Thyroid gland (tissue), 4 donors: Measurements from ENCODE around the gene SVOPL. TPM values are rescaled to one million over a fixed set of nuclear protein-coding genes. Genes with fewer than 3 reads are reported as not detected.

Experiments used
- DNase-seq, 2 donors: peaks; one replicate each; pipeline ENCODE4 v3.0.0-alpha.2; 2019
- H3K27ac ChIP-seq, 3 donors: fragments of 200-600 bp; sonication (generic); 1 replicate in 2 of 3; 2 replicates in 1 of 3; pipeline ENCODE4 v1.5.1; 2016 to 2019; ENCODE audit warnings: mild to moderate bottlenecking in 1 of 3, moderate library complexity in 1 of 3
- H3K27me3 ChIP-seq: fragments of 200-600 bp; sonication (generic); one replicate; pipeline ENCODE4 v1.5.1; 2019
- H3K36me3 ChIP-seq, 2 donors: fragments of 200-600 bp; sonication (generic); one replicate each; pipeline ENCODE4 v1.5.1; 2016 to 2019
- H3K4me1 ChIP-seq, 2 donors: fragments of 200-600 bp; sonication (generic); one replicate each; pipeline ENCODE4 v1.5.1; 2017 to 2019
- H3K4me3 ChIP-seq, 3 donors: fragments of 200-600 bp; sonication (generic); replicated peaks in 1 of 3; 1 replicate in 2 of 3; 2 replicates in 1 of 3; pipeline ENCODE4 v1.5.1; 2016; ENCODE audit warnings: mild to moderate bottlenecking in 1 of 3
- H3K9me3 ChIP-seq: fragments of 200-600 bp; sonication (generic); one replicate; pipeline ENCODE4 v1.5.1; 2017
- CTCF ChIP-seq, 6 experiments: fragments of 200-600 bp in 3 of 6; fragments of 450-650 bp in 3 of 6; sonication (generic) in 3 of 6; IDR thresholded peaks; one replicate each; pipeline ENCODE4 v1.5.1; 2016 to 2019; ENCODE audit warnings: antibody characterized with exemption in 6 of 6, mild to moderate bottlenecking in 2 of 6, inconsistent platforms in 1 of 6, moderate library complexity in 1 of 6
- POLR2A ChIP-seq, 2 donors: fragments of 450-650 bp; IDR thresholded peaks; one replicate each; pipeline ENCODE4 v1.6.1; 2017; ENCODE audit warnings: antibody characterized with exemption in 2 of 2, mild to moderate bottlenecking in 2 of 2, moderate library complexity in 1 of 2
- WGBS, 2 donors: methylation state at CpG; one replicate each; pipeline ENCODE4 v1.1.5; 2017; 5-methylcytosine and 5-hydroxymethylcytosine counted together
- intact Hi-C: fragments of 100-400 bp; cut with DNase I; formaldehyde crosslinking; loops from one replicate; pipeline ENCODE4 v1.15.1; 2023
- total RNA-seq, 4 donors: library from RNA; depleted of rRNA; stranded (reverse); fragments of >200 nt; gene quantifications; one replicate each; pipeline ENCODE4 v1.2.3, GENCODE V29; 2016

Gene SVOPL
- total RNA-seq, 4 donors from 2014 or later, result 0.10 TPM; not detected in 3

GRCh38 chr7:138564365-138564764, 136.8 kb downstream of the SVOPL start:
- peak overlapping the region in 1 of 3 donors; percentile 17 for H3K27ac ChIP-seq

GRCh38 chr7:138563808-138564207, 137.4 kb downstream of the SVOPL start:
- no peaks in the 10 kb centered on the region for H3K4me1 ChIP-seq
- peak overlapping the region in 1 of 3 donors; percentile 17 for H3K27ac ChIP-seq
- TF ChIP-seq POLR2A (IDR thresholded peaks at IDR 0.05) (no peak), CTCF (IDR thresholded peaks at IDR 0.05) (no peak)
- H3K27me3 ChIP-seq, result no peaks in the 10 kb centered on the region
- intact Hi-C loops, result no loop called here
- no peaks in the 10 kb centered on the region for H3K9me3 ChIP-seq
- DNase-seq, result no peak
- 75 to 81% methylated on average over 4 of the region's 4 CpGs for WGBS, 2 donors
- no peak overlapping the region for H3K4me3 ChIP-seq
- peaks cover 30 to 32% of the 10 kb centered on the region in 2 donors for H3K36me3 ChIP-seq

More at GRCh38 chr7:138564365-138564764, 136.8 kb downstream of the SVOPL start:
- TF ChIP-seq CTCF (IDR thresholded peaks at IDR 0.05), result no peak
- TF ChIP-seq POLR2A (IDR thresholded peaks at IDR 0.05), result no peak
- intact Hi-C loops, result no loop called here
- 85 to 94% methylated on average over 5 of the region's 5 CpGs for WGBS, 2 donors
- Histone ChIP-seq H3K36me3 (peaks cover 32 to 37% of the 10 kb centered on the region in 2 donors), H3K27me3 (no peaks in the 10 kb centered on the region), H3K4me3 (no peak overlapping the region), H3K9me3 (no peaks in the 10 kb centered on the region), H3K4me1 (no peaks in the 10 kb centered on the region)
- peak in 1 of 2 donors; percentile 10 for DNase-seq

- no peak for DNase-seq
- WGBS, 2 donors, result 97 to 100% methylated on average over 5 of the region's 5 CpGs
- no peak overlapping the region for H3K27ac ChIP-seq
- no peaks in the 10 kb centered on the region for H3K27me3 ChIP-seq
- TF ChIP-seq POLR2A (IDR thresholded peaks at IDR 0.05) (no peak), CTCF (IDR thresholded peaks at IDR 0.05) (no peak)
- intact Hi-C loops, result no loop called here
- no peaks in the 10 kb centered on the region for H3K4me1 ChIP-seq
- H3K4me3 ChIP-seq, result no peak overlapping the region
- H3K36me3 ChIP-seq, result peaks cover 26 to 52% of the 10 kb centered on the region in 2 donors
- no peaks in the 10 kb centered on the region for H3K9me3 ChIP-seq
These were observed 141.7 kb downstream of the SVOPL start for GRCh38 chr7:138559448-138559847.

- Histone ChIP-seq H3K4me3 (no peak overlapping the region), H3K9me3 (no peaks in the 10 kb centered on the region), H3K4me1 (no peaks in the 10 kb centered on the region), H3K27me3 (no peaks in the 10 kb centered on the region), H3K27ac (no peak overlapping the region), H3K36me3 (peaks cover 25 to 59% of the 10 kb centered on the region in 2 donors)
- 97 to 98% methylated on average over 3 of the region's 3 CpGs for WGBS, 2 donors
- intact Hi-C loops, result no loop called here
- no peak for DNase-seq
- TF ChIP-seq POLR2A (IDR thresholded peaks at IDR 0.05), result no peak
- TF ChIP-seq CTCF (IDR thresholded peaks at IDR 0.05), result no peak
These were observed 144.2 kb downstream of the SVOPL start for GRCh38 chr7:138556771-138557484.

- no peak for TF ChIP-seq CTCF (IDR thresholded peaks at IDR 0.05)
- no peak for TF ChIP-seq POLR2A (IDR thresholded peaks at IDR 0.05)
- no peak for DNase-seq
- intact Hi-C loops, result no loop called here
- peaks cover 26 to 64% of the 10 kb centered on the region in 2 donors for H3K36me3 ChIP-seq
- H3K27ac ChIP-seq, result no peak overlapping the region
- no peak overlapping the region for H3K4me3 ChIP-seq
- WGBS, 2 donors, result 97 to 98% methylated on average over 4 of the region's 4 CpGs
- H3K4me1 ChIP-seq, result no peaks in the 10 kb centered on the region
- no peaks in the 10 kb centered on the region for H3K9me3 ChIP-seq
- no peaks in the 10 kb centered on the region for H3K27me3 ChIP-seq
These were observed 145.5 kb downstream of the SVOPL start for GRCh38 chr7:138555684-138556083.
